ENCODE results near the gene USP12. TPM values are rescaled to one million over a fixed set of nuclear protein-coding genes. Genes with fewer than 3 reads are reported as not detected.

The USP12 gene
- total RNA-seq, 4 donors from 2014 or later = 23.0 to 30.9 (median 26.9) TPM

DNA sequence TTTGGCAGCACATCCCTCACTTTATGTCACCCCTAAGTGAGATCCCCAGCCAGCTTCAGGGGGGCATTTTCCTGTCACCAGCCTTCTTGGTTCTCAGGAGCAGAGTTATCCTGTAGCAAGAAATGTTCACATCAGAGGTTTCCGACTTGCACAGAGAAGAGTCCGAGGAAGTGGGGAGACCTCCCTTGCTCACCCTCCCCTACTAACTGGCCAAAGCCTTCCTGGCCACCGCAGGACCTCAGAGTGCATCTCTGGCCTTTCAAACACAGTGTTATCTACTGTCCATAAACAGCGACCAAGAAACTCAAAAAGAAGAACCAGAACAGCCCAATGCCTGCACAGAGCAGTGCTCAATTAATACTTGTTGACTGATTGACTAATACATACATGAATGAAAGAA lies 134.4 kb downstream of the USP12 start:
- peak in 1 of 2 donors; percentile 63 for DNase-seq (ENCODE audit: low spot score in 2 of 2)
- H3K4me3 ChIP-seq (ENCODE audit: low read depth, poor library complexity, severe bottlenecking) = no peak overlapping the region
- intact Hi-C loops (cut with DNase I; ENCODE audit: low total_unique reads) = no loop called here
- TF ChIP-seq, protein P1, sequence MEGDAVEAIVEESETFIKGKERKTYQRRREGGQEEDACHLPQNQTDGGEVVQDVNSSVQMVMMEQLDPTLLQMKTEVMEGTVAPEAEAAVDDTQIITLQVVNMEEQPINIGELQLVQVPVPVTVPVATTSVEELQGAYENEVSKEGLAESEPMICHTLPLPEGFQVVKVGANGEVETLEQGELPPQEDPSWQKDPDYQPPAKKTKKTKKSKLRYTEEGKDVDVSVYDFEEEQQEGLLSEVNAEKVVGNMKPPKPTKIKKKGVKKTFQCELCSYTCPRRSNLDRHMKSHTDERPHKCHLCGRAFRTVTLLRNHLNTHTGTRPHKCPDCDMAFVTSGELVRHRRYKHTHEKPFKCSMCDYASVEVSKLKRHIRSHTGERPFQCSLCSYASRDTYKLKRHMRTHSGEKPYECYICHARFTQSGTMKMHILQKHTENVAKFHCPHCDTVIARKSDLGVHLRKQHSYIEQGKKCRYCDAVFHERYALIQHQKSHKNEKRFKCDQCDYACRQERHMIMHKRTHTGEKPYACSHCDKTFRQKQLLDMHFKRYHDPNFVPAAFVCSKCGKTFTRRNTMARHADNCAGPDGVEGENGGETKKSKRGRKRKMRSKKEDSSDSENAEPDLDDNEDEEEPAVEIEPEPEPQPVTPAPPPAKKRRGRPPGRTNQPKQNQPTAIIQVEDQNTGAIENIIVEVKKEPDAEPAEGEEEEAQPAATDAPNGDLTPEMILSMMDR (IDR thresholded peaks at IDR 0.05) = no peak
- TF ChIP-seq POLR2A (IDR thresholded peaks at IDR 0.05) = no peak
- 94% methylated on average over 4 of the region's 4 CpGs for WGBS, 2 donors

DNA sequence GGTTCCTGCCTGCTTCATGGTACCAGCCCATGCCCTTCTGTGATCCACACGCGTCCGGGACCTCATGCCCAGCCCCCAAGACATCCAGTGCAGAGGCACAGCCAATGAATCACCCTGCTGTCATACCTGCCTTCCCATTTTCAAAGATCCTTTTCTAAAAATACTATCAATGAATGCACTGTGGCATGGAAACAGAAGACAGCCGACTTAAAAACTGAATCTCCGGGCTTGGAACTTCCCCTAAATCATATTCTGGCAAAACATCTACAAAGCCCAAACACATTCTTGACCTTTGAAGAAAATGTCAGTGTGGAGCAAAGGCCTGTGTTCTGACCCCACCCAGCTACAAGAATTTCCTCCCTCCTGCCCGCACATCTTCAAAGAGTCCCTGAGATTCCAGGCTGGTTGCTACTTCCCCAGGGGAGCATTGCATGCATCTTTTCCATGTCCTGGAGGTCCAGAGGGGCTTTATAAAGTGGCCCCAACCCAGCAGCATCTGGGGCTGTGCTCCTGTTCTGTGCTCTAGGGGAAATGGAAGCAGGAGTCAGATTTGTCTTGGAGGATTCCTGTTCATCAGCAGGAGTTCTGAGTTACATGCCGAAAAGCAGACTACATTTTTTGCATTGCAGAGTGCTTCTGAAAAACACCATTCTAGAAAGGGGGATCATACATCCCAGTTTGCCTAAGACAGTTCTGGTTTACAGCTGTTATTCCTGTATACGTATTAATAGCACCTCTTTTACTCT lies 135.2 kb downstream of the USP12 start:
- H3K4me3 ChIP-seq (ENCODE audit: low read depth, poor library complexity, severe bottlenecking) = no peak overlapping the region
- intact Hi-C loops (cut with DNase I; ENCODE audit: low total_unique reads) = no loop called here
- TF ChIP-seq POLR2A (IDR thresholded peaks at IDR 0.05) = no peak
- TF ChIP-seq, protein P1 (IDR thresholded peaks at IDR 0.05) = no peak
- DNase-seq (ENCODE audit: low spot score in 2 of 2) = peak in 1 of 2 donors; percentile 36
- WGBS, 2 donors = 37 to 59% methylated on average over 8 of the region's 8 CpGs

DNA sequence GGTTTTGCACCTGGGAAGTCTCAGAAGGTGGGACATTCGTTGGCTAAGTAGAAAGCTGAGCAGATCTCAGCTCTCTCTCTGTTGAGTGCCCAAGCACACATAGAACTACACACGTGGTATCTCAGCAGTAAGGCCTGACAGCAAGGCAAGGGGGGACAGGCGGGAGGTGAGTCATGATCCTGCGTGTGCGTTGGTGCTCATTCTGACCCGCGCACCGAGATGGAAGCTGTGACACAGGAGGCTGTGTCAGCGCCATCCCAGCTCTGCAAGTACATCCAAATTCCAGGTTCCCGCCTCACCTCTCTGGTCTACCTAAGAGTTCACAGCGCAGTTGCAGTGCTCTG lies 135.7 kb downstream of the USP12 start:
- intact Hi-C loops (cut with DNase I; ENCODE audit: low total_unique reads) = no loop called here
- TF ChIP-seq, protein P1 (IDR thresholded peaks at IDR 0.05) = no peak
- no peak for TF ChIP-seq POLR2A (IDR thresholded peaks at IDR 0.05)
- DNase-seq (ENCODE audit: low spot score in 2 of 2) = peak in 1 of 2 donors; percentile 70
- H3K4me3 ChIP-seq (ENCODE audit: low read depth, poor library complexity, severe bottlenecking) = no peak overlapping the region
- WGBS, 2 donors = 82 to 95% methylated on average over 10 to 11 of the region's 11 CpGs

DNA sequence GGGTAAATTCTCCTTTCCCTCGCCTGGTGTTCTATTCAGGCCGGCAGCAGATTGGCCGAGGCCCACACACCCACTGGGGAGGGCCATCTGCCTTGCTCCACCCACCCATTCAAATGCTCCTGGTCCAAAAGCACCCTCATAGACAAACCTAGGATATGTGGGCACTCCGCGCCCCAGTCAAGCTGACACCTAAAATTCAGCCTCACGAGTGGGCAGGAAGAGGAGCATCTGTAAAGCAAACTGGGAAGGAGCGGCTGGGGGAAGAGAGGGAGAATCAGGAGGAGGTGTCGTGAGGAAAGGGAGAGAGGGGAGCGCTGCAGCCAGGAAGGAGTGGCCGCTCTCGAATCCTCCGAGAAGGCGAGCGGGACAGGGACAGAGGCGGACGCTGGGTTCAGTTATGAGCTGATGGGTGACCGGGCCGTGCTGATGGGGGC lies 136.9 kb downstream of the USP12 start:
- TF ChIP-seq, protein P1 (IDR thresholded peaks at IDR 0.05) = no peak
- no peak for TF ChIP-seq POLR2A (IDR thresholded peaks at IDR 0.05)
- 44 to 55% methylated on average over 18 of the region's 18 CpGs for WGBS, 2 donors
- intact Hi-C loops (cut with DNase I; ENCODE audit: low total_unique reads) = no loop called here
- peak in 1 of 2 donors; percentile 79 for DNase-seq (ENCODE audit: low spot score in 2 of 2)
- no peak overlapping the region for H3K4me3 ChIP-seq (ENCODE audit: low read depth, poor library complexity, severe bottlenecking)

DNA sequence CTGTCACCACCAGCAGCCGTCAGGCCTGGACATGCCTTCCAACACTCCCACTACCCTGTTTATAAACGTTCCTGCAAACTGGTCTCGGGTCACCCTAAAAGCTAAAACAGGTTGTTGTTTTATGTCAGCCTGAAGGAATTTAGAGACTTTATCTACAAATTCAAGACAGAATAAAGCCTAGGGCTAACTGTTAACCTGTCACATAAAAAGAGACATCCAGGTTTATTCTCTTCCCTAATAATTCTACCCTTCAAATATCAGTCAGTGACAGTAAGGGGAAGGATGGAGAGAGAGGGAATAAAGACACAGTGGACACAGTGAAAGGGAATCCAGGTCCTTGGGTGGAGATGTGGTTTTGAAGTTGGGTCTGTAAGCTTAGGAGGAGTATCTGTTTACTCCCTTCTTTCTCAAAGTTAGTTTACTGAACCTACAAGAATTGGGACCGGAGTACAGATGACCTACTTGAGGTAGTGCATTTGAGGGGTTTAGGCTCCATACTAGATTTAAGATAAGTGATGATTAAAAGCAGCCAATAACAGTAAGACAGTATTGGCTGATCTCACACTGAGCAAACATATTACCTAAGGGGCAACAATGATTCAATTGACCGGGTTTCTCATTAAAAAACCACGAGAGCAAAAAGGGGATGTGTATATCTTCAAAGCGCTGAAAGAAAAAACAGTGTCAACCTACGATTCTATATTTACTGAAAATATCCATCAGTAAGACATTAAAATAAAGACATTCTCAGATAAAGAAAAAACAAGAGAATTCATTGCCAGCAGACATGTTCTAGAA lies 142.7 kb downstream of the USP12 start:
- intact Hi-C loops (cut with DNase I; ENCODE audit: low total_unique reads) = no loop called here
- no peak for DNase-seq (ENCODE audit: low spot score in 2 of 2)
- 52 to 60% methylated on average over 8 of the region's 8 CpGs for WGBS, 2 donors
- H3K4me3 ChIP-seq (ENCODE audit: low read depth, poor library complexity, severe bottlenecking) = no peak overlapping the region
- no peak for TF ChIP-seq POLR2A (IDR thresholded peaks at IDR 0.05)
- TF ChIP-seq, protein P1 (IDR thresholded peaks at IDR 0.05) = no peak
